DOHH2 (cell line): ENCODE measurements around the gene COL4A1.

Source experiments
- H3F3A ChIP-seq: fragments of 200-600 bp; sonication (generic), shearing (Covaris generic); 2 replicates; pipeline ENCODE4 v1.6.0; 2016; ENCODE audit warnings: antibody characterized with exemption, mild to moderate bottlenecking; ENCODE audit not compliant: control insufficient read depth, insufficient read depth
- H3K27ac ChIP-seq: fragments of 200-600 bp; sonication (generic); 2 replicates; pipeline ENCODE4 v1.5.1; 2014; ENCODE audit warnings: low read depth, mild to moderate bottlenecking, low read length, moderate library complexity
- H3K27me3 ChIP-seq: fragments of 200-600 bp; sonication (generic); 2 replicates; pipeline ENCODE4 v1.6.1; 2014; ENCODE audit warnings: mild to moderate bottlenecking, low read length, mixed read lengths; ENCODE audit not compliant: control insufficient read depth
- H3K36me3 ChIP-seq: fragments of 200-600 bp; sonication (generic); 2 replicates; pipeline ENCODE4 v1.6.1; 2014; ENCODE audit warnings: mild to moderate bottlenecking, low read length, moderate library complexity, mixed read lengths; ENCODE audit not compliant: control insufficient read depth
- H3K4me1 ChIP-seq: fragments of 200-600 bp; sonication (generic); 2 replicates; pipeline ENCODE4 v1.6.1; 2014; ENCODE audit warnings: mild to moderate bottlenecking, low read length, mixed read lengths; ENCODE audit not compliant: control insufficient read depth
- H3K4me2 ChIP-seq: fragments of 200-600 bp; sonication (generic); 2 replicates; pipeline ENCODE4 v1.6.0; 2014; ENCODE audit warnings: mild to moderate bottlenecking, low read length, moderate library complexity
- H3K4me3 ChIP-seq: fragments of 200-600 bp; sonication (generic); 2 replicates; pipeline ENCODE4 v1.5.1; 2014; ENCODE audit warnings: mild to moderate bottlenecking, low read length, mixed read lengths
- H3K79me2 ChIP-seq: fragments of 200-600 bp; sonication (generic); 2 replicates; pipeline ENCODE4 v1.6.1; 2014; ENCODE audit warnings: mild to moderate bottlenecking, low read length, mixed read lengths; ENCODE audit not compliant: control insufficient read depth
- H3K9me2 ChIP-seq: fragments of 200-600 bp; sonication (generic); replicated peaks from 2 replicates; pipeline ENCODE4 v1.6.1; 2014; ENCODE audit warnings: mild to moderate bottlenecking, low read length, mixed read lengths; ENCODE audit not compliant: control insufficient read depth
- H3K9me3 ChIP-seq: fragments of 200-600 bp; sonication (generic); 2 replicates; pipeline ENCODE4 v1.6.1; 2014; ENCODE audit warnings: antibody characterized with exemption, low read length, mixed read lengths; ENCODE audit not compliant: control insufficient read depth, insufficient read depth
- H4K20me1 ChIP-seq: fragments of 200-600 bp; sonication (generic); 2 replicates; pipeline ENCODE4 v1.6.0; 2014; ENCODE audit warnings: low read depth, mild to moderate bottlenecking, antibody characterized with exemption, low read length, moderate library complexity; ENCODE audit not compliant: control insufficient read depth, insufficient read depth
- EZH2phosphoT487 ChIP-seq: fragments of 200-600 bp; sonication (generic); IDR thresholded peaks from 2 replicates; pipeline ENCODE4 v1.6.1; 2017; ENCODE audit warnings: borderline replicate concordance, mild to moderate bottlenecking, antibody characterized with exemption, low read length, moderate library complexity, mixed read lengths
- TF ChIP-seq, protein P1 (sequence below): fragments of 200-600 bp; sonication (generic); IDR thresholded peaks from one replicate; pipeline ENCODE4 v1.5.1; 2014; ENCODE audit warnings: antibody characterized with exemption, mild to moderate bottlenecking, low read depth, low read length; ENCODE audit not compliant: poor library complexity, severe bottlenecking

Gene COL4A1

DNA sequence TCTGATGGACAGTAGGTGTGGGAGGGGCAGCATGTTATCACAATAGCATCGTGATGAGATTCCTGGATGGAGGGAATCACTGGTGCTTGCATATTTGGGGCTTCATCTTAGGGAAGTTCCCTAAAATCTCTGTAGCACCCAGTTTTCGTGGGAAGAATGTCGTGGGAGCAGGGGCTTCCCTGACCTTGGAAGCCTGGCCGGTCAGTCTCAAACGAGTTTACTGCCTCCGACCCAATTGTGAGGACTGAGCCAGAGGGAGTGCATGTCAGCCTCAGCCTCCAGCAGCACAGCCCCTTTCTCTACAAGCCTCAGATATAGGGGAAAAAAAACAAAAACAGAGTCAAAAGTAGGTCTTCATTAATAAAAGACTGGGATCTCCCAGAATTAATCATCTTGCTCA, 32.3 kb upstream of the COL4A1 start:
- TF ChIP-seq, protein P1, sequence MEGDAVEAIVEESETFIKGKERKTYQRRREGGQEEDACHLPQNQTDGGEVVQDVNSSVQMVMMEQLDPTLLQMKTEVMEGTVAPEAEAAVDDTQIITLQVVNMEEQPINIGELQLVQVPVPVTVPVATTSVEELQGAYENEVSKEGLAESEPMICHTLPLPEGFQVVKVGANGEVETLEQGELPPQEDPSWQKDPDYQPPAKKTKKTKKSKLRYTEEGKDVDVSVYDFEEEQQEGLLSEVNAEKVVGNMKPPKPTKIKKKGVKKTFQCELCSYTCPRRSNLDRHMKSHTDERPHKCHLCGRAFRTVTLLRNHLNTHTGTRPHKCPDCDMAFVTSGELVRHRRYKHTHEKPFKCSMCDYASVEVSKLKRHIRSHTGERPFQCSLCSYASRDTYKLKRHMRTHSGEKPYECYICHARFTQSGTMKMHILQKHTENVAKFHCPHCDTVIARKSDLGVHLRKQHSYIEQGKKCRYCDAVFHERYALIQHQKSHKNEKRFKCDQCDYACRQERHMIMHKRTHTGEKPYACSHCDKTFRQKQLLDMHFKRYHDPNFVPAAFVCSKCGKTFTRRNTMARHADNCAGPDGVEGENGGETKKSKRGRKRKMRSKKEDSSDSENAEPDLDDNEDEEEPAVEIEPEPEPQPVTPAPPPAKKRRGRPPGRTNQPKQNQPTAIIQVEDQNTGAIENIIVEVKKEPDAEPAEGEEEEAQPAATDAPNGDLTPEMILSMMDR = no peak
- no peak for TF ChIP-seq EZH2phosphoT487
- Histone ChIP-seq H3K27me3 (no peaks in the 10 kb centered on the region), H3K36me3 (no peaks in the 10 kb centered on the region), H3K4me2 (no peak overlapping the region), H3K4me3 (no peak overlapping the region), H3K4me1 (no peaks in the 10 kb centered on the region), H3K9me3 (no peaks in the 10 kb centered on the region), H3K27ac (no peak overlapping the region), H3K9me2 (no peaks in the 10 kb centered on the region), H3F3A (no peaks in the 10 kb centered on the region), H3K79me2 (no peaks in the 10 kb centered on the region), H4K20me1 (no peaks in the 10 kb centered on the region)

DNA sequence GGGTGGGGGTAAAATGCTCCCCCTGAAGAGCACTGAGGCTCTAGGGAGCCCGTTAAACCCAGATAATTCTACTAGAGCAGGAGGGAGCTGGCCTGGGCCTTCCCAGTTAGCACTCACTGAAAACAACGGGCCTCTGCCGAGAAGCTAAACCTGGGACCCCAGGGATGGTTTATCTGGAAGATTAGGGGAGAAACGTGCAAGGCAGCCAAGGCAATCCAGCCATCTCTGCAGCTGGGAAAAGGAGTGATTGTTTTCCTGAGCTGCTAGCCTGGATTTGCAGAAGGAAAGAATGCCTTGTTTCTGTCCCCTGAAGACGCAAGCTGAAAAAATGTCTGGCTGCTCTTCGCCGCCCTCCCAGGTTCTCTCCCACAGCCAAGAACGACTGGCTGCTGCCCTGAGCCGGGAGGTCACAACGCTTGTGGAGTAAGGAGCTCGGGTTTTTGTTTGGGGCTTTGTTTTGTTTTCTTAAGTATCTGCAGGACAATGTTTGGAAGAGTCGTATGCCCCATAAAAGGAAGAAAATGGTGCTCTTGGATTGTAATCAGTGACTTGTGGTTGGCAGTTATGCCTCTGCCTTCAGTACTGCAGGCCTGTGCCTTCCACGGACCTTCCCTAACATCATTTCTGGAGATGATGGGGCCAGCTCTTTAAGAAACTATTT, 31.6 kb upstream of the COL4A1 start:
- H3F3A ChIP-seq = no peaks in the 10 kb centered on the region
- H3K9me3 ChIP-seq = no peaks in the 10 kb centered on the region
- no peaks in the 10 kb centered on the region for H3K36me3 ChIP-seq
- no peaks in the 10 kb centered on the region for H3K9me2 ChIP-seq
- no peak overlapping the region for H3K27ac ChIP-seq
- no peaks in the 10 kb centered on the region for H4K20me1 ChIP-seq
- H3K4me2 ChIP-seq = no peak overlapping the region
- no peaks in the 10 kb centered on the region for H3K4me1 ChIP-seq
- no peak overlapping the region for H3K4me3 ChIP-seq
- no peaks in the 10 kb centered on the region for H3K79me2 ChIP-seq
- no peaks in the 10 kb centered on the region for H3K27me3 ChIP-seq
- no peak for TF ChIP-seq EZH2phosphoT487
- TF ChIP-seq, protein P1 = no peak

DNA sequence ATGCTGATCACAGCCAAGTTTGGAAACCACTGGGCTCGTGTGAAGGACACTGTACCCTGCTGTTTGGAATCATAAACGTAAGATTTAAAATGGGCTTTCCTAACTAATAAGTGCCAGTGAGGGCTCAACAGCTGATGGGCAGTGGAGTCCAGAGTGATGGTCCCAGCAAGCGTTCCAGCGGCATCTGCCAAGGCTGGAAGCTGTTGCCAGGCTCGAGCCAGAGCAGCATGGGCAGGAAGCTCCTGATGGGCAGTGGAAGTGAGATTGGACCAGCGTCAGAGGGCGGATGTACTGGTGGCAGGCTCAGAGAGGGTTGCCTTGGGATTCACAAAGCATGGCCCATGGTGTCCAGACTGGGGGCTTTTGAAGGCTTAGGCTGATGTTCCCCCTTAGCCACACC, 30.3 kb upstream of the COL4A1 start:
- H3K4me3 ChIP-seq = no peak overlapping the region
- no peaks in the 10 kb centered on the region for H3K79me2 ChIP-seq
- H4K20me1 ChIP-seq = no peaks in the 10 kb centered on the region
- H3K27ac ChIP-seq = no peak overlapping the region
- no peaks in the 10 kb centered on the region for H3K4me1 ChIP-seq
- H3K9me2 ChIP-seq = no peaks in the 10 kb centered on the region
- no peaks in the 10 kb centered on the region for H3K36me3 ChIP-seq
- TF ChIP-seq EZH2phosphoT487 = no peak
- TF ChIP-seq, protein P1 = no peak
- H3F3A ChIP-seq = no peaks in the 10 kb centered on the region
- no peak overlapping the region for H3K4me2 ChIP-seq
- no peaks in the 10 kb centered on the region for H3K27me3 ChIP-seq
- no peaks in the 10 kb centered on the region for H3K9me3 ChIP-seq
